HG02852 (cell line): Measurements from ENCODE around the gene TRIM32.

Source experiments
- ATAC-seq: cut with Tn5 transposase; IDR thresholded peaks from one replicate; pipeline ENCODE4 v1.9.1; 2021; ENCODE audit warnings: mild to moderate bottlenecking, moderate library complexity; ENCODE audit not compliant: unreplicated experiment

The TRIM32 gene

DNA sequence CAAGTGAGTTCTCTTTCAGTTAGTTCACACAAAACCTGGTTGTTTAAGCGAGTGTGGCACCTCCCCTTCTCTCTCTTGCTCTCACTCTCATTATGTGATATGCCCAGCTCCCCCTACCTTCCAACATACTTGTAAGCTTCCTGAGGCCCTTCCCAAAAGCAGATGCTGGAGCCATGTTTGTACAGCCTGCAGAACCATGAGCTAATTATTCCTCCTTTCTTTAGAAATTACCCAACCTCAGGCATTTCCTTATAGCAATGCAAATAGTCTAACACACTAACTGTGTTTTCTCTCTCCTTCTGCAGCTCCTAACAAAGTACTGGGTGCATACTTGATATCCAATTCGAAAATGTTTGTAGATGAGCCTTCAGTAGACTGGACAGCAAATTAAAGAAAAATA is 62.7 kb downstream of the TRIM32 start:
- ATAC-seq = no peak

DNA sequence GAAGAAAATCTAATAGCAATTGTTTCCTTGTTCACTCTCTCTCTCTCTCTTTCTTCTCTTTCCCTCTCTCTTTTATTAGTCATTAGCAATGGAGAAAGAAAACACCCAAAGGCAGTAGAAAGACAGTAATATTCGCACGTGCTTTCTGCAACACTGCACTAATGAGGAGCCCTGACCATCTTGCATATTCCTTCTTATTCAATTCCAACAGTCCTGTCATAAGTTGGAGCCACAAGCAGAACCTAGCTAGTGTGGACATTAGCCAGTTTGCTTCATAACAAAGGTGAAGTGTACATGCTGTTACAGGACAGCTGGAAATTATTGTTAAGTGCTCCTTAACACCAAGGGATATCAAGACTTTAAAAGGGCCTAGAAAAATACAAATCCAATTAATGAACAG is 63.4 kb downstream of the TRIM32 start:
- ATAC-seq = no peak
